K562 (cell line): ENCODE results near the gene TGFA. TPM values are rescaled to one million over a fixed set of nuclear protein-coding genes. Genes with fewer than 3 reads are reported as not detected.

Experiments used
- ATAC-seq: fragments of 200-7000 bp; cut with Tn5 transposase; 3 replicates; pipeline ENCODE4 v1.9.1; 2020; ENCODE audit warnings: moderate library complexity
- BruUV-seq: library from RNA; stranded (reverse); fragments of 400-500 nt; replicated peaks from 2 replicates; lab custom pipeline; 2021; lab: Mats Ljungman, UMichigan
- CTCF ChIA-PET: fragments of 300-600 bp; formaldehyde crosslinking; extraction: SDS; loops from one replicate; lab custom pipeline; 2021; ENCODE audit warnings: low intra/inter-chr PET ratio; lab: Yijun Ruan, JAX
- POLR2A ChIA-PET: fragments of 300-600, 350-650 bp; sonication (Branson Sonifier 250); formaldehyde crosslinking; extraction: SDS; loops from one replicate; lab custom pipeline; 2021; ENCODE audit warnings: antibody characterized with exemption, inconsistent platforms; lab: Yijun Ruan, JAX
- DNase-seq, 4 experiments: peaks; one replicate each; pipeline versions ENCODE4 v3.0.0 to v3.0.0-alpha.2; 2011 to 2018; ENCODE audit warnings: low spot score in 3 of 4, mixed read lengths in 3 of 4; ENCODE audit errors: extremely low read depth in 1 of 4
- FAIRE-seq: peaks from 2 replicates; lab custom pipeline; 2011; peaks lifted over from hg19 to GRCh38; lab: Jason Lieb, UNC
- H2AFZ ChIP-seq: 2 replicates; pipeline ENCODE4 v1.6.0; 2011; ENCODE audit warnings: low read depth, low read length, control low read depth, inconsistent platforms
- H3K27ac ChIP-seq: fragments of 200-600 bp; 3 replicates; pipeline ENCODE4 v1.8.0; 2011; ENCODE audit warnings: low read depth, mild to moderate bottlenecking, control low read depth, inconsistent platforms, low read length, moderate library complexity, mixed read lengths; ENCODE audit errors: extremely low read depth
- H3K27me3 ChIP-seq, 2 experiments: fragments of 300-600 bp in 1 of 2; 2 replicates in 1 of 2; 3 replicates in 1 of 2; pipeline versions ENCODE4 v1.6.0 to v1.8.0; 2011; ENCODE audit warnings: inconsistent platforms in 2 of 2, low read length in 2 of 2, mild to moderate bottlenecking in 1 of 2, mixed read lengths in 1 of 2, moderate library complexity in 1 of 2; ENCODE audit not compliant: control insufficient read depth in 2 of 2, insufficient read depth in 2 of 2
- H3K36me3 ChIP-seq: fragments of 300-600 bp; 3 replicates; pipeline ENCODE4 v1.8.0; 2011; ENCODE audit warnings: mild to moderate bottlenecking, low read length, inconsistent platforms; ENCODE audit not compliant: control insufficient read depth, insufficient read depth
- H3K4me1 ChIP-seq, 2 experiments: fragments of 200-600 bp in 1 of 2; replicated peaks in 1 of 2; 2 replicates in 1 of 2; 3 replicates in 1 of 2; pipeline versions ENCODE4 v1.5.1 to v1.8.0; 2011; ENCODE audit warnings: inconsistent platforms in 2 of 2, low read length in 2 of 2, mild to moderate bottlenecking in 1 of 2, mixed read lengths in 1 of 2, moderate library complexity in 1 of 2; ENCODE audit not compliant: control insufficient read depth in 2 of 2, insufficient read depth in 2 of 2
- H3K4me2 ChIP-seq: 2 replicates; pipeline ENCODE4 v1.6.1; 2011; ENCODE audit warnings: low read length, control low read depth, inconsistent platforms, mixed read lengths; ENCODE audit not compliant: insufficient read depth
- H3K4me3 ChIP-seq: fragments of 200-600 bp; sonication (generic), shearing (Covaris generic); 2 replicates; pipeline ENCODE4 v1.5.1; 2016; ENCODE audit warnings: control low read depth, inconsistent platforms
- H3K79me2 ChIP-seq: fragments of 200-600 bp; 3 replicates; pipeline ENCODE4 v1.8.0; 2011; ENCODE audit warnings: low read length, inconsistent platforms; ENCODE audit not compliant: control insufficient read depth, insufficient read depth
- H3K9ac ChIP-seq, 2 experiments: 2 replicates each; pipeline versions ENCODE4 v1.6.0 to v1.6.1; 2011; ENCODE audit warnings: low read depth in 2 of 2, low read length in 2 of 2, control low read depth in 1 of 2, inconsistent platforms in 1 of 2, mild to moderate bottlenecking in 1 of 2, mixed read lengths in 1 of 2; ENCODE audit not compliant: insufficient read depth in 1 of 2
- H3K9me1 ChIP-seq: one replicate; pipeline ENCODE4 v1.6.0; 2011; ENCODE audit warnings: inconsistent platforms, mild to moderate bottlenecking, low read length, moderate library complexity; ENCODE audit not compliant: control insufficient read depth, insufficient read depth
- H3K9me3 ChIP-seq: replicated peaks from 2 replicates; pipeline ENCODE4 v1.5.1; 2011; ENCODE audit warnings: low read depth, low read length, inconsistent platforms; ENCODE audit not compliant: control insufficient read depth, insufficient read depth
- H4K20me1 ChIP-seq: replicated peaks from 2 replicates; pipeline ENCODE4 v1.6.1; 2011; ENCODE audit warnings: low read length, inconsistent platforms, mixed read lengths; ENCODE audit not compliant: control insufficient read depth, insufficient read depth
- DMBX1 ChIP-seq: fragments of 250-450 bp; sonication (Bioruptor Pico); IDR thresholded peaks from 2 replicates; pipeline ENCODE4 v1.8.0; 2022; ENCODE audit warnings: inconsistent platforms, mild to moderate bottlenecking, moderate library complexity, borderline replicate concordance
- E4F1 ChIP-seq: fragments of 250-450 bp; sonication (Bioruptor Pico); IDR thresholded peaks from 2 replicates; pipeline ENCODE4 v1.5.0; 2021; ENCODE audit warnings: mild to moderate bottlenecking, borderline replicate concordance
- HCFC1 ChIP-seq: IDR thresholded peaks from 2 replicates; pipeline ENCODE4 v1.6.1; 2012; ENCODE audit warnings: low read depth, low read length, improper control_type of control experiment
- HDAC2 ChIP-seq: fragments of 450-650 bp; IDR thresholded peaks from 2 replicates; pipeline ENCODE4 v1.6.1; 2016; ENCODE audit warnings: mild to moderate bottlenecking
- MTA1 ChIP-seq: fragments of 450-650 bp; IDR thresholded peaks from 2 replicates; pipeline ENCODE4 v1.6.1; 2017; ENCODE audit warnings: borderline replicate concordance
- MTA2 ChIP-seq: fragments of 450-650 bp; IDR thresholded peaks from 2 replicates; pipeline ENCODE4 v1.6.1; 2016; ENCODE audit warnings: low read depth
- NFYB ChIP-seq: IDR thresholded peaks from 2 replicates; pipeline ENCODE4 v1.6.1; 2011; ENCODE audit warnings: mild to moderate bottlenecking, moderate library complexity; ENCODE audit not compliant: insufficient read length; ENCODE audit errors: extremely low read depth
- PTTG1 ChIP-seq: fragments of 450-650 bp; IDR thresholded peaks from 2 replicates; pipeline ENCODE4 v1.6.1; 2016; ENCODE audit warnings: low read depth, mild to moderate bottlenecking, missing genetic modification characterization, missing compliant biosample characterization
- RNF219 ChIP-seq: fragments of 250-450 bp; sonication (Bioruptor Pico); IDR thresholded peaks from 2 replicates; pipeline ENCODE4 v1.5.0; 2022; ENCODE audit warnings: mild to moderate bottlenecking
- TRIM28 ChIP-seq: fragments of 450-650 bp; IDR thresholded peaks from 2 replicates; pipeline ENCODE4 v1.6.1; 2017
- UBTF ChIP-seq, 2 experiments: IDR thresholded peaks; 2 replicates each; pipeline ENCODE4 v1.6.1; 2012; ENCODE audit warnings: improper control_type of control experiment in 2 of 2, low read depth in 2 of 2, low read length in 2 of 2, borderline replicate concordance in 1 of 2
- ZNF197 ChIP-seq: fragments of 200-800 bp; sonication (Bioruptor generic); IDR thresholded peaks from 2 replicates; pipeline ENCODE4 v1.6.1; 2016; ENCODE audit warnings: low read depth, missing genetic modification characterization, missing compliant biosample characterization
- ZNF668 ChIP-seq: fragments of 250-450 bp; sonication (Bioruptor Pico); IDR thresholded peaks from 2 replicates; pipeline ENCODE4 v1.8.0; 2022; ENCODE audit warnings: mild to moderate bottlenecking, inconsistent platforms
- WGBS: fragments of 100-300 bp; shearing (Covaris generic); methylation state at CpG from one replicate; pipeline ENCODE4 v1.1.6; 2016; ENCODE audit warnings: low coverage, mixed read lengths; ENCODE audit not compliant: insufficient coverage; ENCODE audit errors: missing lambda C conversion rate; 5-methylcytosine and 5-hydroxymethylcytosine counted together
- in situ Hi-C: fragments of 300-500 bp; cut with MboI; formaldehyde crosslinking; loops from 4 replicates; pipeline ENCODE4 v1.15.0; 2018; ENCODE audit warnings: inconsistent platforms, mixed read lengths
- intact Hi-C: fragments of 100-400 bp; cut with micrococcal nuclease; formaldehyde crosslinking; loops from 2 replicates; pipeline ENCODE4 v1.14.2; 2022
- polyA plus RNA-seq, 8 experiments: library from polyadenylated mRNA; depleted of rRNA in 4 of 8; stranded (reverse) in 5 of 8; unstranded in 3 of 8; fragments of >200 nt; fragmentation: Nextera tagmentation in 2 of 8; fragmentation: Illumina TruSeq in 1 of 8; extraction: Ambion mirVana in 2 of 8; extraction: Trizol in 1 of 8; gene quantifications; 2 replicates each; pipeline versions ENCODE4 v1.2.1 to v1.2.3, GENCODE V29; 2011 to 2014; ENCODE audit warnings: inconsistent platforms in 1 of 8, missing spikeins in 1 of 8
- total RNA-seq, 7 experiments: library from RNA; depleted of rRNA in 6 of 7; stranded (reverse); fragments of >200 nt in 6 of 7; fragmentation: Illumina TruSeq in 2 of 7; extraction: Trizol in 2 of 7; gene quantifications; 2 replicates each; pipeline versions ENCODE4 v1.2.1 to v1.2.3, GENCODE V29; 2011 to 2021; ENCODE audit warnings: low replicate concordance in 1 of 7
- TF ChIP-seq, protein P1 (sequence below): fragments of 250-450 bp; sonication (Bioruptor Pico); IDR thresholded peaks from 2 replicates; pipeline ENCODE4 v1.6.1; 2021; ENCODE audit warnings: mild to moderate bottlenecking
- TF ChIP-seq, protein P2 (sequence below): fragments of 450-650 bp; conservative IDR thresholded peaks from 2 replicates; pipeline ENCODE4 v1.6.1; 2016; ENCODE audit warnings: missing genetic modification characterization, low read depth, mild to moderate bottlenecking, missing compliant biosample characterization, moderate library complexity

Gene TGFA
- total and polyA plus RNA-seq, 9 of the 15 experiments (the other 6 are each of a cell fraction or from before 2014, with no cell fraction given) = not detected

- Histone ChIP-seq H3K36me3 (no peaks in the 10 kb centered on the region), H3K4me1 (no peaks in the 10 kb centered on the region), H3K4me3 (no peak overlapping the region), H3K4me2 (no peak overlapping the region), H3K9me1 (no peaks in the 10 kb centered on the region), H3K79me2 (no peaks in the 10 kb centered on the region), H4K20me1 (no peaks in the 10 kb centered on the region; the same call in 1 of the 2 replicates), H3K9me3 (no peaks in the 10 kb centered on the region), H3K27me3 (peaks cover 5 to 45% of the 10 kb centered on the region in 2 experiments; a peak in 4 of 5 replicates), H3K9ac (no peak overlapping the region), H2AFZ (no peak overlapping the region), H3K27ac (no peak overlapping the region)
- no peak for ATAC-seq
- ChIA-PET CTCF (no interaction called here), POLR2A (interaction anchor here (0.8 to 1.5 kb wide), 2 partner anchors 9 to 13 kb away, joined by 3 read pairs; no protein-coding TSS in a partner anchor)
- in situ Hi-C loops (no loop called here), intact Hi-C loops (no loop called here)
- no peak for FAIRE-seq
- WGBS = 0% methylated on average over 3 of the region's 3 CpGs
- no peak for DNase-seq
- no TSS peak for BruUV-seq
- TF ChIP-seq PTTG1 (tag) (no peak), MTA2 (no peak), MTA1 (no peak), HCFC1 (no peak), E4F1 (no peak), UBTF (IDR thresholded peaks at IDR 0.05; ENCODE audit: borderline replicate concordance in 1 of 2, low read depth in 2 of 2, low read length in 2 of 2) (no peak), RNF219 (no peak), HDAC2 (no peak), NFYB (no peak), TRIM28 (no peak), DMBX1 (CRISPR knock-in tag) (no peak), ZNF668 (CRISPR knock-in tag) (no peak), ZNF197 (no peak)
- TF ChIP-seq, protein P1, sequence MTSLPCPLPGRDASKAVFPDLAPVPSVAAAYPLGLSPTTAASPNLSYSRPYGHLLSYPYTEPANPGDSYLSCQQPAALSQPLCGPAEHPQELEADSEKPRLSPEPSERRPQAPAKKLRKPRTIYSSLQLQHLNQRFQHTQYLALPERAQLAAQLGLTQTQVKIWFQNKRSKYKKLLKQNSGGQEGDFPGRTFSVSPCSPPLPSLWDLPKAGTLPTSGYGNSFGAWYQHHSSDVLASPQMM (CRISPR knock-in tag) = no peak
- TF ChIP-seq, protein P2, sequence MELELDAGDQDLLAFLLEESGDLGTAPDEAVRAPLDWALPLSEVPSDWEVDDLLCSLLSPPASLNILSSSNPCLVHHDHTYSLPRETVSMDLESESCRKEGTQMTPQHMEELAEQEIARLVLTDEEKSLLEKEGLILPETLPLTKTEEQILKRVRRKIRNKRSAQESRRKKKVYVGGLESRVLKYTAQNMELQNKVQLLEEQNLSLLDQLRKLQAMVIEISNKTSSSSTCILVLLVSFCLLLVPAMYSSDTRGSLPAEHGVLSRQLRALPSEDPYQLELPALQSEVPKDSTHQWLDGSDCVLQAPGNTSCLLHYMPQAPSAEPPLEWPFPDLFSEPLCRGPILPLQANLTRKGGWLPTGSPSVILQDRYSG (tag) = no peak
Observed at GRCh38 chr2:70467237-70467636, 86.4 kb downstream of the TGFA start.
